GM19238 (cell line): ENCODE measurements around the gene ANKS6.

ENCODE experiments used
- DNase-seq: peaks from one replicate; pipeline ENCODE4 v3.0.0; 2011; ENCODE audit warnings: low spot score; ENCODE audit not compliant: insufficient read length

The ANKS6 gene

DNA sequence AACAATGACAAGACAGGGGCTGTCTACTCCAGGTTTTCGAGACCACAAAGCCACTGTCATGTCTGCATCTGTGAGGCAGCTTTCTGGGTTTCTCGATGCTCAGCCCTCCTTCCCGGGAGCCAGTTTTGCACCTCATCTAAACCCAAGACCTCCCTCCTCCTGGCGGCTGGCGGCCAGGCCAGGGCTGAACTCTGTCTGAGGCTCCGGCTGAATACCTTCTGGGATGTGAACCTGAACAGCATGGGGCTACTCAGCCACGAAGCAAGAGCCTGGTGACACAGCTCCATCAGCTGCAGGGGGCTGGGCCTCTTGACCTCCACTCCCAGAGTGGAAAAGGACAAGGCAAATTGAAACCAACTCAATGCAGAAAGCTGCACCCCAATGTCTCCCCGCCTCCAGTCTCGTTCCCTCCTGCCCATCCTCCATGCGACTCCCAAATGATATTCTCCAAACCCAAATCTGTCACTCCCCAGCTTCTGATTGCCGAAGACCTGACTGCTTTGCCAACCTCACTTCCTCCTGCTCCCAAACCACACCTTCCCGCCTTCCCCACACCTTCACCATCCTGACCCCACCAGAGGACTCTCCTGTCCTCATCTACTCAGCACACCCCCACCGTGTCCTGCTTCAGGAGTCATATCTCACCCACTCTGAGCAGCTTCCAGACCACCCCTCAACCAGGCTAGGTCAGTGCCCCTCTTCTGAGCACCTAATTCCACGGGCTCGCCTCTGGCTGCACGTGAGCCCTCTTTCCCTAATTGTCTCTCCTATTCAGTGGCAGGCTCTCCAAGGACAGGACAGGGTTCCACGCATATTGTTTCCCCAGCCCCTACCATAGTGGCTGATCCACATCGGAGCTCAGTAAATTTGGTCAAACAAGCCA, 4.5 kb downstream of the ANKS6 start:
- no peak for DNase-seq

DNA sequence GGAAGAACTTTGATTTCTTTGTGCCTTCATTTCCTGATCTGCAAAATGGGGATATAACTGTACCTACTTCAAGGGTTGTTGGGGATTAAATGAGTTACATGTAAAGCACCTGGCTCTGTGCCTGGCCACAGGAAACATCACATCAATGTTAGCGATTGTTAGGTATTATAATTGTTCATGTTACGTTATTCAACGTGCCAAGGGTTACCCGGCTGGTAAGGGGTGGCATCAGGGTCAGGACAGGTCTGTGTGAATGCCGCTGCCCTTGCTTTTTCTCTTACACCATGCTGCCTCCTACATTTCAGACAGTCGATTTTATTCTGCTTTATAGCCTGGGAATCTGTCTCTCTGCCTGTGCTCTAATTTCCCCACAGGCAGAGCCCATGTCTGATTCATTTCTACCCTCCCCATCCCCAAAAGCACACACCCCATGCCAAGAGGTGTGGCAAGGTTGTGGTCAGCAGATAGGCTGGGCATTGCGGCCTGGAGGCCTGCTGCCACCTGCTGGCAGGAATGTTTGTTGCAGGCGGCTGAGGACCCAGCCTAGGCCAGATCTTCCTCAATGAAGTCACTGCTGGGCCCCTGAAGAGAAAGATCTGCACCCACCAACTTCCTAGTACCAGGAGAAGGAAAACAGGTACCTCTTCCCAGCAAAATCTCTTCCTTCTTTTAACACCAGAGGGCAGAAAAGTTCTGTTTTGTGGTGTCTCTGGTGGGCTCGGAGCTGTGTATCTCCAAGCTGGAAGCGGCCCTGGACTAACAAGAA, 5.3 kb downstream of the ANKS6 start:
- DNase-seq, result peak; percentile 49

DNA sequence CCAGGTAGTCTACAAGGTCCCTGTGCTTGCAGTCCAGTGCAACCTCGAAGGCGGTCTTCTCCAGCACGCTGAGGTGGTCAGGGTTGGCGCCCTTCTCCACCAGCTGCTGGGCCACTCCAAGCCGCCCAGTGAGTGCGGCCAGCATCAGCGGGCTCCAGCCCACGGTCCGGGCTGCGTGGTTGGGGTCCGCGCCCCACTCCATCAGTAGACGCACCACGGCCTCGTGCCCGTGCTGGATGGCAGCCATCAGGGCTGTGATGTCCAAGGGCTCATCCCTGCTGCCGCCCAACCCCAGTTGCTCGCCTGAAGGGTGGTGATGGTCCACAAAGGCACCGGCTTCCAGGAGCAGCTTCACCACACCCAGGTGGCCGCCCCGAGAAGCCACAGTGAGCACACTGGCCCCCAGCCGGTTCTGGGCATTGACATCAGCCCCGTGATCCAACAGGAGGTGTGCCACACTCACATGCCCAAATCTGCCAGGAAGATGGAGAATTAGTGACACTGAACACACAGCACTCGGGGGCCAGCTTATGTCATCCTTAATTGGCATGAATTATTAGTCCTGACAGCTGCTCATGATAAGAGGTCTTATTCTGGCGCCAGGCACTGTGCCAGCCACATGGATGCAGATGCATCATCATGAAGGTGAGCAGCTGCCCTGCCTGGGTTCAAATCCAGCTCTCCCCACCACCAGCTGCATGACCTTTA, 6.1 kb downstream of the ANKS6 start:
- DNase-seq, result no peak

DNA sequence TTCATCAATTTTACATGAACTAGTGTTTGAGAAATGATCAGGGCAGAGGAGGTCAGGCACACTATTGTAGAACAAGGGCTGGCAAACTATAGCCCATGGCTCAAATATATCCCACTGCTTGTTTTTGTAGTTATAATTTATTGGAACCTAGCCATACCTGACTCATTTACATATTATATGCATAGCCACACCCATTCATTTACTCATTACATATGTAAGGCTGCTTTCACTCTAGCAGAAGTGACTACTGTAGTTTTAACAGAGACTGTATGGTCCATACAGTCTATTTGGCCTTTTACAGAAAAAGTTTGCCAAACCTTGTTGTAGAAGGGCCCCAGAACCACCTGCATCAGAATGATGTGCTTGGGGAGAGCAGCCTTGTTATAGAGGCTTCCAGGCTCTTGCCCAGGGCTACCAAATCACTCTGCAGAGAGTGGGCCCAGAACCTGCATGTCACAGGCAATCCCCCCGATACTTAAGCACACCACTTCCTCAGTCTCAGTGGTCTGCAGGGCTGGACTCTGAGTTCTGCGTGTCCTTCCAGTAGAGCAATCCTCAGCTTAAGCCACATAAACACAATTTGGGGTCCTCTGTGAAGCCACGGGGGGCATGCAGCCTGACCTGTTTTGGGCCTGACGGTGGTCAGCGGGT, 6.7 kb downstream of the ANKS6 start:
- DNase-seq, result no peak

DNA sequence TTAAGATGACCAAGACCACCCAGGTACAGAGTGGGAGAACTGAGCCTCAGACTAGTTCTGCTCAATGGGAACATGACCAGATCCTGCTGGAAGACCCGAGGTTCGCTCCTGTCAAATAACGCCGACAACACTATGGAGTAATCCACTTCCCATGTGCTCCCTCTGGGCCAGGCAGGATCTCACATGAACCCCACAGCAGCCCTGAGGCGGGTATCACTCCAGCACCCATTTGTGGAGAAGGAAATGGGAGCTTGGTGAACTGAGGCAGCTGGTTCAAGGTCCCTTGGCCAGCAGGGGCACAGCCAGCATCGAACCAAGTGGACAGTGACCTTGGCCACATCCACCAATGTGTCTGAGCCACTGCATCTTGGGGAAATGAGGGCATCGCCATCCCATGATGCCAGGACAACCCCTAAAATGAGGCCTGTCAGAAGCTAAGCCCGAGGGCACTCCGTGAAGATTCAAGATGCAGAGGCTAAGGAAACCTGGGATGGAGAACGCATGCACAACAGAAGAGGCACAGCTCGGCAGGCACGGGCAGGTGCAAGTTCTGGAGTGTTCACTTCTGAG, 8.5 kb downstream of the ANKS6 start:
- DNase-seq, result no peak

DNA sequence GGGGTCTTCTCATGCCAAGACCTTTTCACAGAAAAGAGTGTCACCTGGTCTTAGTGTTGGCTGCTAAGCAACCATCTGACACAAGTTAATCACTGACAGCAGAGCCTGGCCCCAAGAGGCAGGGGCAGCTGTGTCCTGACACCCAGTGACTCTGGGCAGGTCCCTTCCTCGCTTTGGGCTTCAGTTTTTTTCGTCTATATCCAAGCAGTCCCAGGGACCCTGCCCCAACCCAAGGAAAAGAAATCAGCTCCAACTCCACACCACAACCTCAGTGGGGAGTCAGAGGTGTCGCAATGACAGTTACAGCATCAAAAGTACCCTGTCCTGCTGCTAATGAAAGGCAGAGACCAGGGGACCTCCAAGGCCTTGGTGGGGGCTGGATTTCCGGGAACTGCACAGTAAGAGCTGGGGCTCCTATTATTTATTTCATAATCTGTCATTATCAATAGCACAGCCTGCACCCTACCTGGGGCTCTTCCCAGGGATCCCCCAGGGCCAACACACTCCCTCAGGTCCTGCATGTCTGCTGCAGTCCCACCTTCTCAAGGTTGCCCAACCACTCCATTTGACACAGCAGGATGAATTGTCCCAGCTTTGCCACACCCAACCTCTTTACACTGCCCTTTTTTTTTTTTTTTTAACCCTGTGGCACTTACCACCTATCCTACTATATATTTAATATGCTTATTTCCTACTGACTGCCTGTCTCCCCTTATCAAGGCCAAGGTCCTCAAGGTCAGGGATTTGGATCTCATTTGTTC, 9.4 kb downstream of the ANKS6 start:
- DNase-seq, result no peak

DNA sequence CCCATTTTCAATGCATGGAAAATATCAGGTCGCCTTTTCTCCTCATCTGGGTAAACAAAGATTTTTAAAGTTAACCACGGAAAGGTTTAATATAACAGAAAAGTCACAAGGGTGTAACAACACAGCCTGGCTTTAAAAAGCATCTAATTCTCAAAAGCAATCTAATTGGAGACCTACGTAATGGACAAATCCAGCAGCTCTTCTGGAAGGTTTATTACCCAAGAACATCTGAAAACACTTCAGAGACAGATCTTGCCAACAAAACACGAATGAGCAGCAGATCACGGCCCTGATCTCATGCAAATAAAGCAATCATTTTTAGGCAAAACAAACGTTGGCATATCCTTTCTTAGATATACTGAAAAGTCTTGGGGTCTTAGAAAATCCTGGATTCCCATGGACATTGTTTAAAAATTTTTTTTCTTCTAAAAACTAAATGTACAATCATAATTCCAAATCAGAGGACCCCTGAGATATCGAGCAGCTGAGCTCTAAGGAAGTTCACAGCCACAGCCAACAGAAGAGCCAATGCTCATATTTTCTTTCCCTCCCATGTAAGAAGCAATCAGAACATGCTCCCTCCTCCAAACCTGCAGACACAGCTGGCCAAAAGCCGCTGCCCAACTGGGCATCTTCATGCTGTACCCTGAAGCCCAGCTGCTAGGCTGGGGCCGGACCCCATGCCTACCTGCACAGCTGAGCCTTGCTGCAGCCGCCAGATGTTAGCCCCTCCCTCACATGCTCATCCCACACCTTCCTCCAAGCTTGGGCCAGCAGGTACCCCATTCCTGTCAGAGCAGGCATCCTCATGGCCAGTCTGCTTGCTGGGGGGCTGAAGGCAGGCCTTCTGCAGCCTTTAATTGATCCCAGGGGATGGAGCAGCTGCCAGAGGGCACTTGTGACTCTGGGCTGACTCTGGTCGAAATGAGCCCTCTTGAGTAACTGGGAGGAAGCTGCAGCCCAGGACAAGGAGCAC, 11.2 kb downstream of the ANKS6 start:
- no peak for DNase-seq

DNA sequence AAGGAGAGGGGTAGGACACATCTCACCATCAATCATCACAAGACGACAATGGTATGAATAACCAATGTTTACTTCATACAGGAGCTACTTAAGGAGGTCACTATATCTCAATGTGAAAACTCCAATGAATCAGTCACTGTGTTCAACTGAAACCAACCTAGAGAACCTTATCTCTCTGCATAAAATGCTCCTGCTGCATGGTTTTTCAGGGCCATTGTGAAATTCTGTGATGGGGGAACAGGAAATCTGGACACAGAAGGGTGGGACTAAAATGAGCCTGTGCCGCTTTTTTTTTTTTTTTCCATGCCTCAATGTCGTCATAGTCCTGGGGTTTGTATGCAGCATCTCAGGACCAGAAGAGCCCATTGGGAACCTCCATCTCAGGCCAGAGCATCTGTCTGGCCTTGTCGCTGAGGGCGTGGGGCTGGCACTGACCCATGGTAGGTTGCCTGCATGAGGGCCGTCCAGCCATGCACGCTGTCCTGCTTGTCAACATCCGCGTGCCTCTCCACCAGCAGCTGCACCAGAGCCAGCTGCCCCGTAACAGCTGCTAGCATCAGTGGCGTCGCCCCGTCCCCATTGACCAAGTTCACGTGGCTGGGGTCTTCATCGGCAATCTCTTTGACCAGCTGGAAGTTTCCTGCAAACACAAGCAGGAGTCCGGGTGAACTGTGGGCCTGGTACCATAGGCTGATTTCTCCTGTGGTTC, 12.7 kb downstream of the ANKS6 start:
- DNase-seq, result no peak

DNA sequence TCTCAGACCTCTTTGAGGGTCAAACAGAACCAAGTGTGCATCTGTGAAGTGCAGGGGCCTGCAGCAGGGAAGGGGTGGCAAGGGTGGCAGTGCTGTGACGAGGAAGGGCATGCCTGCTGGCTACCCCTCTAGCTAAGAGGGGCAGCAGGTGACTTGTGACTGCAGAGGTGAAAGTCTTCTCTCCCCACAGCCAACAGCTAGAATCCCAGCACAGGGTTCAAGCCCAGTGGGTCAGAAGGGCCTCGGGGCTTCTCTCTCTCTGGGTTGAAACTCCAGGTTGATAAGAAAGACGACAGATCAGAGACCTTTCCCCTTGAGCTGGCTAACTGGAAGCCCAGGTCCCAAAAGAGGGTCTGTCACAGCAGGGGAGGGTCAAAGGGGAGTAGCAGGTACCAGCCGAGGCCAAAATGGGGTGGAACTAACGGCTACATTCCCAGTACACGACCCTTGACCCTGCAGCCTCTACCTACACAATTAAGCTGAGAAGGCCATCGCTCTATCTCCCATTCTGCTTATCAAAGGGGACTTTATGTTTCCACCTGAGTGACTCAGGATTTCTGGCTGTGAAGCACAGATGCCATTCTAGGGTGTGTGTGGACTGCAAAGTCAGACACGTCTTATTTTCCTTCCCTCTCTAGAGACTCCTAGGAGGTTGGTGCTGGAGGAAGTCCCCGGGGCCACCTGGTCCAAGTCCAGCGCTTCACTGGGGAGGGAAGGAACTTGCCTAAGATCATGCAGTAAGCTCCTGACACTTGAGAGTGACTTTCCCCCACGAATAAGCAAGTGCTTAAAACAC, 14.6 kb downstream of the ANKS6 start:
- no peak for DNase-seq

DNA sequence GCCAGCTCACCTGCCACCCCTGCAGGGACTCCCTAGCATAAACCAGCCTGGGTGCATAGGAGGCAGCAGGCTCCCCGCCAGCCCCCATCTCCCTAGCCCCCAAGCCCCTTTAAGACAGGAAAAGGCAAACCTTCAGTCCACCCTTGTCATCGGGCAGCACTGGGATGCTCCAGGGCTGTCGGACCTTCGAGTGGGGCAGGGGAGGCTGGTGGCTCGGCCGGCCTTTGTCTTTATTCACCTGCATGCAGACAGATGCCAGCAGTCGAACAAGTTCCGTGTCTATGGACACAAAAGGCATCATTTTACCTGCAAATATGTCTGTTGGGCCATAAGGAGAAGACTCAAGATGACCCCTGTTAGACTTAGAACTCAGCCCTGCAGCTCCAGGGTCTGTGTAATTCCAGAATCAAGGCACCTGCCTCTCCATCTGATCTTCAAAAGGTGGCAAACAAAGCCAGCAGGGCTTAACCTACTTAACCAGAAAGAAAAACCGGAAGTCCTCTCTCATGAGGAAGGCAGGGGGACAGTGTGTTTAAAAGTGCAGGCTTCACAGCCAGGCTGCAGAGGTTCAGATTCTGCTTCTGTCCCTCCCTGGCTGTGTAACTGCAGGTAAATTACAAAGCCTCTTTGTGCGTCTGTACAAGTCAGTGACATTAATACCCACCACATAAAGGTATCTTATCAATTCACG, 16.2 kb downstream of the ANKS6 start:
- no peak for DNase-seq

DNA sequence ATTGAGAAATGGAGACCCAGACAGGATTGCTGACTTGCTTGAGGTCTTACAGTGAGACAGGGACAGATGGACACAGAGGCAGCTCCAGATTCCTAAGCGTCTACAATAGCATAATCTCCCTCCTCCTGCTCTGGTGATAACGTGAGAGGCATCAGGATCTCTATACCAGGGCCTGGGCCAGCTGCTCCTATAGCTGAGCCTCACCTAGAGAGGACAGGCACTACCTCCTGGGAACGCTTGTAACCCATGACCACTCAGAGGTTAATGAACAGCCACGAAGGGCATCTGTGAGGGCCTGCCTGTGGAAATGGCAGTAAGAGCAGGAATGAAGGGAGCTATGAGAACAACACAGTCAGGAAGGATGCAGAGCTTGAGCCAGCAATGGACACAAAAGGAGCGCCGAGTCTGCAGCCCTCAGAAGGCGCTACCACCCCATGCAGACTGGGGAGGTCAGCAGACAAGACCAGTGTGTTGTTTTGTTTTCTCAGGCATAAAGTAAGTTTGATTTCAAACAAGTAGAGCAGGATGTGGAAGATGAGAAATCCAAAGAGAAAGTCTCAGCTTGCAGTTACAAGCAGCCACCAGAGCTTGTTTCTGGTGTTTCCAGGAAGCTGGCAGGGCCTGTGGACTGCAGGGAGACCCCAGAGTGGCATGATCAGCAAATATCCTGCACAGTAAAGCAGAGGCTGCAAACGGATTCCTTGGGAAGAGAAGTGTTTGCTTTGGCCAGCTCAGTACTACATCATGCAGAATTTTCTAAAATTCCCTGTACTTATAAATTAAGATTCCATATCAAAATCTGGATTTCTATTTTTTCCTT, 17.4 kb downstream of the ANKS6 start:
- DNase-seq, result no peak

DNA sequence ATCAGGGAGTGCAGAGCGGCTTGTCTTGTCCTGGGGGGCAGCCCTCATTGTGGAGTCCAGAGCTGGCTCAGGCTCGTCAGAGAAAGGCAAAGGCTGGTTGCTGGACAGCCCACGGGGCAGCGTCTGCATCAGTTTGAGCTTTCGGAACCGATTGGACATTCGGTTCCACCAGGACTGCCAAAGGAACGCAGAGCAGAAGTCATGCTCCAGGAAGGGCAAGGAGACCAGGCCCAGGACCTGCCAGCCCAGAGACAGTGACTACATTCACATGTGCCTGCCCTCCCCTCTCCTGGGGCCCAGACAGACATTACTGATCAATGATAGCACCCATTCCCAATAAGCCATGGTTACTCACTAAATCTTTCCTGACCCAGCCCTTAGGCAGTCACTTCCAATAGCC, 18.1 kb downstream of the ANKS6 start:
- no peak for DNase-seq

DNA sequence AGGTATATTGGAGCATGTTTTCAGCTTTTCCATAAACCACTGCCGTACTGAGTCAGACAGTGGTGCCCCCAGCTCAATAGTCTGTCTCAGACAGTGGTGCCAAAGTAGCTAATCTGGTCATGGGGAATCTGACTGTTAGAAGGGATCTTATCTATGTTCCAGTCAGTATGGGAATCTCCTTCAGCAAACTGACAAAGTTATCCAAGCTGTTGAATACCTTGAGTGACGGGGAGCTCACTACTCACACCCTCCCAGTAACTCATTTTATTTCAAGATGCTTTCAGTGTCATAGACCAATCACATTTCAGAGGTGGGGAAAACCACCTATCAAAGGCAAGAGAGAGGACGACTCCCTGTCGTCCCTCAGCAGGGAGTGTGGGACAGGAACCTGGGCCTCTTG, 18.7 kb downstream of the ANKS6 start:
- DNase-seq, result no peak

DNA sequence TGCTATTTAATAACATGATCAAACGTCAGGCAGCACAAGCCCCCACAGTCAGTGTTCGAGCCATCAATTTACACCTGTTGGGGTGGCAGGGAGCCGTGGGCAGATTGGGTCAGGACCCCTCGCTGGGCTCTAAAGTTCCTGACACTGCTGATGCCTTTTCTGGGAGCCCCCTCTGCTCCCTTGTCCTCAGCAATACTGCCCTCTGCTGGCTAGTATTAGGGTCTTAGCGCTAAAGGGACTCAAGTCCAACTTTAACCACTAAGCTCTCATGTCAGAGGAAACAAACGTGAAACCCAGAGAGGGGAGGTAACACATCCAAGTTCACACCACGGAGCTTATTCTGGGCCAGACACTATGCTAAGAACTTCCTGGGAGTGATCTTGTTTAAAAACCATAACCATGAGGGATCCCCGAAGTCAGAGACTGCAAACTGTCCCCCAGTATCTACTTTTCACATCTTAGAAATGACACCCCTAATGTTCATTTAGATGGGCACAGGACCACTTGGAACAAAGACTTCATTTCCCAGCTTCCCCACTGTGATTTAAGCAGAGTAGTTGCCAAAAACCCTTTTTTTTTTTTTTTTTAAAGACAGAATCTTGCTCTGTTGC, 20.4 kb downstream of the ANKS6 start:
- peak; percentile 60 for DNase-seq

DNA sequence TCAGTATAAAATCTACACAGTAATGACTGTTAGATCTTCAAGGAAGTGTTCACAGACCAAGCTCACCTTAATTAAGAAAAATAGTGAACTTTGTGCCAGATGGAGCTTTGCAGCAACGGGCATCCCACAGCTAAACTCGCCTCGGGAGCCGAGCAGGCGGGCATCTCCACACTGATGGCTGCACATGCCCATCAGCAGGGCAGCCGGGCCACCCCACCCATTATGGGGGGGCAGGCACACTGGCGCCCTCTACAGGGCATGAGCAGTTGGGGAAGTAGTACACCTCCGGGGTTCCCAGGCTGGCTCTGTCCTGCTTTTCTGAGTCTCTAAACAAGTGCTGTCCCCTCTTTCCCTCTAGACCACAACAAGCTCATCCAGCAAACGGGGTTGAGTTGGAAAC, 21.6 kb downstream of the ANKS6 start:
- DNase-seq, result no peak

DNA sequence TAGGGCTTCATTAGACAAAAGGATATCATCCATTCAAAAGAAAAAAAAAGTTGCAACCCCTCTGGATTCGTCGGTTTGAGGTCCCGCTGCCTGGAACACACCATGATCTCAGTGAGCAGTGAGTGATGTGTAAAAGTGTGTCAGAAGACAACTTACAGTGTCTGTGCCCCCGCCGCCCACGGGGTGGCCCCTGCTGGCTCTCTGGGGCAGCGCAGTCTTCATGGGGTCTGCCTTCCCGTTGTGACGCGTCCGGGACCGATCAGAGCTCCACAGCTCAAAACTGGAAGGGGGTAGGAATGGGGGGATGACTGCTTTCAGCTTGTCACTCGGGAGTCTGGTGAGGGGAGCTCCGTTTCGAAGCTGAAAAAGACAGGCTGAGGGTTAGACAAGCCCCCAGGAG, 22.6 kb downstream of the ANKS6 start:
- no peak for DNase-seq
